IPS-15b (cell line): Measurements from ENCODE around the gene TEAD1.

Source experiments
- H3K27me3 ChIP-seq: one replicate; pipeline ENCODE4 v1.6.1; 2013; ENCODE audit warnings: low read length; ENCODE audit not compliant: control insufficient read depth, insufficient read depth
- H3K36me3 ChIP-seq: one replicate; pipeline ENCODE4 v1.6.1; 2013; ENCODE audit warnings: low read length; ENCODE audit not compliant: control insufficient read depth, insufficient read depth
- H3K4me1 ChIP-seq: one replicate; pipeline ENCODE4 v1.6.1; 2013; ENCODE audit warnings: mild to moderate bottlenecking, low read length; ENCODE audit not compliant: control insufficient read depth, insufficient read depth
- H3K4me3 ChIP-seq: one replicate; pipeline ENCODE4 v1.5.1; 2013; ENCODE audit warnings: low read depth, low read length
- H3K9ac ChIP-seq: one replicate; pipeline ENCODE4 v1.6.1; 2013; ENCODE audit warnings: low read depth, mild to moderate bottlenecking, low read length
- H3K9me3 ChIP-seq: one replicate; pipeline ENCODE4 v1.6.1; 2013; ENCODE audit warnings: mild to moderate bottlenecking, low read length; ENCODE audit not compliant: control insufficient read depth, insufficient read depth

The TEAD1 gene

GRCh38 chr11:12990162-12990480 is 315.9 kb downstream of the TEAD1 start:
- Histone ChIP-seq H3K4me3 (no peak overlapping the region), H3K4me1 (no peaks in the 10 kb centered on the region), H3K9ac (no peak overlapping the region), H3K36me3 (no peaks in the 10 kb centered on the region), H3K27me3 (no peaks in the 10 kb centered on the region), H3K9me3 (no peaks in the 10 kb centered on the region)

DNA sequence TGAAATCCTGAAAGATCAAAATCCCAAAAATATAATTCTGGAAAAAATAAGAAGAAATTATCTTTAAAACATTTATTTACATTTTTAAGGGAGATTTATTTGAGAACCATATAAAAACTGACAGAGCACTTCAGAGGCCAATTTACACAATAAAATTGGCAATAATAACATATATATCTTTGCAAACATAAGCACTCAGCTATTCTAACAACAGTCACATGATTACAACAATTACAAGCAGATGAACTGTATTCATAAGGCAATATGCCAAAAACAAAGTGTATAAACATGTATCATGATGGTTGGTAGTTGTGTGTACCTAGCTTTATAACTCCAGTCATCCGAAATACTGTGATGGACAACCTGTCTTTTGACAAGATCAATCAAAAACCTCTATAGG is 317.2 kb downstream of the TEAD1 start:
- no peak overlapping the region for H3K4me3 ChIP-seq
- no peaks in the 10 kb centered on the region for H3K4me1 ChIP-seq
- no peaks in the 10 kb centered on the region for H3K36me3 ChIP-seq
- no peaks in the 10 kb centered on the region for H3K9me3 ChIP-seq
- H3K9ac ChIP-seq, result no peak overlapping the region
- no peaks in the 10 kb centered on the region for H3K27me3 ChIP-seq

DNA sequence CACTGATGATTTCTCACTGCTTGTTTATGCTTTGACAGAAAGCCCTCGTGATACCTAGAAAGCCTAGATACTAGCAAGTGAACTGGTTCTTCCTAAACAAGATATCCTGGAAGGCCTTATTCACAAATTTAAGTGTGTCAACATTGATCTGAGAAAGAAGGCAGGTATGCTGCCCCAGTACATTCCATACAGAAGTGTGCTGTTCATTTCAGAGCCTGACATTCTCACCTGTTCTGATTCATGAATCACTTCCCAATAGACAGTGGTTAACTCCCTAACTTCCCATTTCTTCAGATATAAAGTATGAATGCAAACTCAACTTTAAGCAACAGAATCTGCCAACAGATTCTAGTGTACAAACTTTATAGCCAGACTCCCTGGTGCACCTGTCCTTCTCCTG is 319.4 kb downstream of the TEAD1 start:
- Histone ChIP-seq H3K4me1 (no peaks in the 10 kb centered on the region), H3K4me3 (no peak overlapping the region)

More for the DNA sequence above, 319.4 kb downstream of the TEAD1 start:
- no peaks in the 10 kb centered on the region for H3K36me3 ChIP-seq
- H3K9ac ChIP-seq, result no peak overlapping the region
- H3K9me3 ChIP-seq, result no peaks in the 10 kb centered on the region
- no peaks in the 10 kb centered on the region for H3K27me3 ChIP-seq
